Measurements from ENCODE around the gene TTC28.
"Not testable (repeated sequence)": the region's sequence is repeated elsewhere in the genome, so short reads cannot be mapped to it uniquely, and the experiment has no call there.

TTC28 gene

DNA sequence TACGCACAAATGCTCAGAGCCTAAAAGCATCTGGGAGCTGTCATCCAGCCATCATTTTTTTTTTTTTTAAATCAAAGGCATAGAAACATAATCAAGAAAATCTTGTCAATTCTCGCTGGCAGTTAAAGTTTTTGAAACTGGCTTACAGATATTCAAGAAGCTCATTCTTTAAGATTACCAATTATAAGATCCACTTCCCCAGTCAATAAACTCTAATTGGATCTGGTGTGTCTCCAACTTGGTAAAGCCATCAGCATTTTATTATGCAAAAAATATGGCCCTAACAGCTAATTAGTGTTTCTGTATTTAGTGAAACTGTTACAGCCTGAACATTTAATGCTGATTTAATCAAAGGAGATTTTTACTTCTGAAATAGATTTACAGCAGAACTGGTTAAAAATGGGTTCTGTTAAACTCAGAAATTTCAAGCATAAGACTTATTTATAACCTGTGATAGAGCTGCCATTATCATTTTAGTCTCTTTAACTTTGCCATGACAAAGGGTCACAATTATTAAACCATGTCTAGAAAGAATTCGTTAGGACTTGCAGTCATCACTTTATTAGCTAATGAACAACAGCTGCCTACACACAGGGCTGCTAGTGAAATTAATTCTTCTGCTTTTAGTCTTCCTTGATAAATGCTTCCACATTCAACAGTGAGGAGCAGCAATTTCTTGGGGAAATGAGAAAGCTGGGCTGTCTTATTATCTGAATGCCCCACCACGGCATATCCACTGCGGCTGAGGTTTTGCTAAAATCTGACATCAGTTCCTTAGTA, 584.1 kb downstream of the TTC28 start:
- Histone ChIP-seq H3K9me3 (ENCODE audit: low read length) (no peaks in the 10 kb centered on the region), H3K4me1 (ENCODE audit: insufficient read depth, low read length) (no peaks in the 10 kb centered on the region), H3K27ac (ENCODE audit: low read depth, low read length) (no peak overlapping the region), H3K9ac (ENCODE audit: low read length) (no peak overlapping the region), H3K4me3 (ENCODE audit: low read depth in 1 of 2, low read length in 2 of 2) (no peak overlapping the region), H3K36me3 (ENCODE audit: insufficient read depth, low read length) (peaks cover 35% of the 10 kb centered on the region), H3K27me3 (ENCODE audit: control insufficient read depth in 1 of 2, insufficient read depth in 2 of 2, low read length in 2 of 2) (no peaks in the 10 kb centered on the region)

DNA sequence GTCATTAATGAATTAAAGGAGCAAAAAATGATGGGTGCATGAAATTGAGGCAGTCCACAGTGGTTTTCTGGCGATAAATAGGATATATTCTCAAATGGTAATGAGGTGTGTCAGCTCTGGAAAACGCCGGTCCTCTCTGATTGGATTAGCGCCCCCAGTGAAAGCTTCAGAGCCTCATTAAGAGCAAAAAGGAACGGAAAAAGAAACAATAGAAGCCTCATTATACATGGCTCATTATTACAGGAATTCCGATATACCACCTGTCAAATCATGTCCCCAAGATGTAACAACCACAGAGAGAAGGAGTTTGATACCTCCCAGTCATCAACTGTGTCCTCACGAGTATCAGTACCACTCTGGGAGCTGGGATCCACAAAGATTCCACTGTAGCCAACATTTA, 584.9 kb downstream of the TTC28 start:
- no peaks in the 10 kb centered on the region for H3K27me3 ChIP-seq (ENCODE audit: control insufficient read depth in 1 of 2, insufficient read depth in 2 of 2, low read length in 2 of 2)
- H3K36me3 ChIP-seq (ENCODE audit: insufficient read depth, low read length) = peaks cover 35% of the 10 kb centered on the region
- H3K27ac ChIP-seq (ENCODE audit: low read depth, low read length) = no peak overlapping the region
- no peak overlapping the region for H3K9ac ChIP-seq (ENCODE audit: low read length)
- no peak overlapping the region for H3K4me3 ChIP-seq (ENCODE audit: low read depth in 1 of 2, low read length in 2 of 2)
- H3K4me1 ChIP-seq (ENCODE audit: insufficient read depth, low read length) = no peaks in the 10 kb centered on the region
- H3K9me3 ChIP-seq (ENCODE audit: low read length) = no peaks in the 10 kb centered on the region

DNA sequence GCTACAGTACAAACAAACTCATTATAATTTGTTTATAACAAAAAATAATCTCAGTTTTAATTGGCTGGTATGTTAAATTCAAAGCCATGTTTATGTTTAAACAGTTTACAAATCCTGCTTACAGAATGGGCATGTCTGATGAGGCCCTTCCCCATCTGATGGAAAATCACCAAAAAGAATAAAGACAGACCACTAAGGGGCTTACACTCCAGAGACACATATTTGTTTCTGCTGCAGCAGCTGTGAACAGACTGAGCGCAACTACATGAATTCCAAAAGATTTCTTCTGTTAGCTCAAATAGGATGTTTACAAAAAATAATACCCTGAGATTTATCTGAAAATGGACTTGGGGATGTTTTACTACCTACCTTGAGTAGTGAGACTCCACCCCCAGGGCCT, 585.9 kb downstream of the TTC28 start:
- H3K9me3 ChIP-seq (ENCODE audit: low read length) = no peaks in the 10 kb centered on the region
- peaks cover 34% of the 10 kb centered on the region for H3K36me3 ChIP-seq (ENCODE audit: insufficient read depth, low read length)

DNA sequence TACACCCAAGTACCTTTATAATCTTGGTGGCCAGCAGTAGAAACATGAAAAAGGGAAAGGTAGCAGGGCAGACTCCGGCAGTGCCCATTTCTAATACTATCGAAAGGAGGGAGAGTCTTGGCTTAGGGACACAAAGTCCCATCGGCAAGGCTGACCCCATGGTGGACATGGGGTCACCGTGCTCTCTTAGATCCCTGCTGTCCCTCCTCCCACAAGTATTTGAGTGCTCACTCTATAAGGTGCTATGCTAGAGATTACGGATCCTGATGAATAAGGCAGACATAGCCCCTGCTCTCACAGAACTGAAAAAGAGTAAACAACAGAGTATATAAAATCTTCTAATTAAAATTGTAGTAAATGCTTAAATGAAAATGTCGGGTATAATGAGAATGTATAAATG, 588.2 kb downstream of the TTC28 start:
- H3K27me3 ChIP-seq (ENCODE audit: control insufficient read depth in 1 of 2, insufficient read depth in 2 of 2, low read length in 2 of 2) = no peaks in the 10 kb centered on the region
- H3K4me3 ChIP-seq (ENCODE audit: low read depth in 1 of 2, low read length in 2 of 2) = no peak overlapping the region
- H3K4me1 ChIP-seq (ENCODE audit: insufficient read depth, low read length) = no peaks in the 10 kb centered on the region
- H3K36me3 ChIP-seq (ENCODE audit: insufficient read depth, low read length) = peaks cover 27% of the 10 kb centered on the region
- no peaks in the 10 kb centered on the region for H3K9me3 ChIP-seq (ENCODE audit: low read length)
- H3K27ac ChIP-seq (ENCODE audit: low read depth, low read length) = no peak overlapping the region
- H3K9ac ChIP-seq (ENCODE audit: low read length) = no peak overlapping the region

More for the DNA sequence above, 585.9 kb downstream of the TTC28 start:
- Histone ChIP-seq H3K9ac (ENCODE audit: low read length) (no peak overlapping the region), H3K4me3 (ENCODE audit: low read depth in 1 of 2, low read length in 2 of 2) (no peak overlapping the region), H3K27ac (ENCODE audit: low read depth, low read length) (no peak overlapping the region), H3K27me3 (ENCODE audit: control insufficient read depth in 1 of 2, insufficient read depth in 2 of 2, low read length in 2 of 2) (no peaks in the 10 kb centered on the region), H3K4me1 (ENCODE audit: insufficient read depth, low read length) (no peaks in the 10 kb centered on the region)

DNA sequence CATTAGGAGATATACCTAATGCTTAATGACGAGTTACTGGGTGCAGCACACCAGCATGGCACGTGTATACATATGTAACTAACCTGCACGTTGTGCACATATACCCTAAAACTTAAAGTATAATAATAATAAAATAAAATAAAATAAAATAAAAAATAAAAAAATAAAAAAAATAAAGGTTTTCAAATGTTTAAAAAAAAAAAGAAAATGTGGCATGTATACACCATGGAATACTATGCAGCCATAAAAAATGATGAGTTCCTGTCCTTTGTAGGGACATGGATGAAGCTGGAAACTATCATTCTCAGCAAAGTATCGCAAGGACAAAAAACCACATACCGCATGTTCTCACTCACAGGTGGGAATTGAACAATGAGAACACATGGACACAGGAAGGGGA, 590.1 kb downstream of the TTC28 start:
- not testable (repeated sequence) for H3K9me3 ChIP-seq (ENCODE audit: low read length); H3K27me3 ChIP-seq (ENCODE audit: control insufficient read depth in 1 of 2, insufficient read depth in 2 of 2, low read length in 2 of 2); H3K4me3 ChIP-seq (ENCODE audit: low read depth in 1 of 2, low read length in 2 of 2); H3K4me1 ChIP-seq (ENCODE audit: insufficient read depth, low read length); H3K27ac ChIP-seq (ENCODE audit: low read depth, low read length); H3K9ac ChIP-seq (ENCODE audit: low read length)
- H3K36me3 ChIP-seq (ENCODE audit: insufficient read depth, low read length) = peaks cover 15% of the 10 kb centered on the region

DNA sequence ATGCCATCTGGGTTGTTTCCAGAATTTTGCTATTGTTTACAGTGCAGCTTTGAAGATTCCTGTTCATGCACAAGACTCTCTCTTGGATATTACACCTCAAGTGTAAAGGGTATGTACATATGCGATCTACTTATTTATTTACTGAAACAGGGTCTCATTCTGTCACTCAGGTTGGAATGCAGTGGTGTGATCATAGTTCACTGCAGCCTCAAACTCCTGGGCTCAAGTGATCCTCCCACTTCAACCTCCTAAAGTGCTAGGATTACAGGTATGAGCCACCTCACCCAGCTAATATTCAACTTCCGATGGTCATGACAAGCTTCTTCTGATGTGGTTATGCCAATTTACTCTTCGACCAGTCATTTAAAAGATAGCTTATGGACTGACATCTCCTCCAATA, 602.5 kb downstream of the TTC28 start:
- Histone ChIP-seq H3K4me1 (ENCODE audit: insufficient read depth, low read length) (peaks cover 10% of the 10 kb centered on the region), H3K27me3 (ENCODE audit: control insufficient read depth in 1 of 2, insufficient read depth in 2 of 2, low read length in 2 of 2) (no peaks in the 10 kb centered on the region), H3K36me3 (ENCODE audit: insufficient read depth, low read length) (no peaks in the 10 kb centered on the region), H3K27ac (ENCODE audit: low read depth, low read length) (no peak overlapping the region), H3K9me3 (ENCODE audit: low read length) (no peaks in the 10 kb centered on the region), H3K9ac (ENCODE audit: low read length) (no peak overlapping the region), H3K4me3 (ENCODE audit: low read depth in 1 of 2, low read length in 2 of 2) (no peak overlapping the region)

DNA sequence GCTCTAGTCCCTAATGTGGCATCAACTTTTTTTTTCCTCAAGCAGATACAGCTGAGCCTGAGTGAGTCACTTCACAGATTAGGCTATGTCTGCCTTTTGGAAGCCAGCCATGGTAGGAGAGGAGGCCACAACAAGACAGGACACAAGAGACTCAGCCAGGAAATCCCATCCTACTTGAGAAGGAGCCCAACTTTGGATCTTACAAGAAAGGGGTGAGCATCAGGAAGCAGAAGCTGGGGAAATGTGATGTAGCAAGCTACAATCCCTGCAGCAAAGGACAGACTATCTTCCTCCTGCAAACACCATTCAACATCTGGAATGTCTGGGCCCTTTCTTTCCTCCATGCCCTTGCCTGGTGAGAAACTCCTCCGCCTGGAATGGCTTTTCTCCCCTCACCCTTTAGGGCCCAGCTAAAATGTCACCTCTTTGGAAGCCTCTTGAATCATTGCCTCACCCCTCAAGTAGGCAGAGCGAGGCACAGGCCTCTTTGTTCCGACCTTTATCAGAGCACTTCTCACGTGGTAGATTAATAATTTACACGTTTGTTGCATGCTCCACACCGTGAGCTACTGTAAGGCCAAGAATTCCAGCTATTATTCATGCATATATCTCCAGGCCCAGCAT, 604.2 kb downstream of the TTC28 start:
- no peak overlapping the region for H3K4me3 ChIP-seq (ENCODE audit: low read depth in 1 of 2, low read length in 2 of 2)
- no peaks in the 10 kb centered on the region for H3K27me3 ChIP-seq (ENCODE audit: control insufficient read depth in 1 of 2, insufficient read depth in 2 of 2, low read length in 2 of 2)
- peaks cover 10% of the 10 kb centered on the region for H3K4me1 ChIP-seq (ENCODE audit: insufficient read depth, low read length)
- no peaks in the 10 kb centered on the region for H3K36me3 ChIP-seq (ENCODE audit: insufficient read depth, low read length)
- H3K27ac ChIP-seq (ENCODE audit: low read depth, low read length) = no peak overlapping the region
- H3K9ac ChIP-seq (ENCODE audit: low read length) = no peak overlapping the region
- no peaks in the 10 kb centered on the region for H3K9me3 ChIP-seq (ENCODE audit: low read length)

DNA sequence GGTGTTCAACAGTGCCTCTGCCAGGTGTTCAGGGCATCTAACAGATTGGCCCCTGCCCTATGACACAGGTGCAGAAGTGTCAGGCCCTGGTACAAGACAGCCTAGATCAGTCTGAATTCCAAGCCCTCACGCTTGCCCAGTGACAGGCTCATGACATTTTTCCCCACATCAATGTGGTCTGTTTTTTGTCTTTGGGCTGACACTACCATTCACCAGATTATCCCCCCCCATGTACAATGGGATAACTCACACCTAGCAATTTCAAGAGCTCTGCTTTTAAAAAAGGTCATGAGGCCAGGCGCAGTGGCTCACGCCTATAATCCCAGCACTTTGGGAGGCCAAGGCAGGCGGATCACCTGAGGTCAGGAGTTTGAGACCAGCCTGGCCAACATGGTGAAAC, 605.1 kb downstream of the TTC28 start:
- Histone ChIP-seq H3K27ac (ENCODE audit: low read depth, low read length) (no peak overlapping the region), H3K4me3 (ENCODE audit: low read depth in 1 of 2, low read length in 2 of 2) (no peak overlapping the region), H3K27me3 (ENCODE audit: control insufficient read depth in 1 of 2, insufficient read depth in 2 of 2, low read length in 2 of 2) (no peaks in the 10 kb centered on the region), H3K9me3 (ENCODE audit: low read length) (no peaks in the 10 kb centered on the region), H3K9ac (ENCODE audit: low read length) (no peak overlapping the region), H3K36me3 (ENCODE audit: insufficient read depth, low read length) (no peaks in the 10 kb centered on the region), H3K4me1 (ENCODE audit: insufficient read depth, low read length) (peaks cover 10% of the 10 kb centered on the region)

DNA sequence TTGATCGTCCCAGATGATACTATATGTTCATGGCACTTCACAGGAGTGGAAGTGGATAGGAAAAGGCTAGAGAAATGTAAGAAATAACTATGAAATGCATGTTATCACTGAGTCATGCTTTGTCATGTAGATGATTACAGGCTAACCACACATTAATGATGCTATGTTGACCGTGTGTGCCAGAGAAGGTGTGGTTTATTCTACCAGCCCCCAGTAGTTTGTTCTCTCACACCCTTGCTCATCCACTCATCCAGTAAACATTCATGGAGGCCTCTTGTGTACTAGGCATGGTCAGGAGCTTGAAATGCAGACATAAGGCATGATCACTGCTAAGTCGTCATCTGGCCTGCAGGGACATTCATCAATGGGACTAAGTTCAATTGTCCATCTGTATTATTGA, 607.6 kb downstream of the TTC28 start:
- Histone ChIP-seq H3K36me3 (ENCODE audit: insufficient read depth, low read length) (no peaks in the 10 kb centered on the region), H3K27ac (ENCODE audit: low read depth, low read length) (no peak overlapping the region), H3K4me3 (ENCODE audit: low read depth in 1 of 2, low read length in 2 of 2) (no peak overlapping the region), H3K9ac (ENCODE audit: low read length) (no peak overlapping the region), H3K4me1 (ENCODE audit: insufficient read depth, low read length) (peaks cover 10% of the 10 kb centered on the region), H3K9me3 (ENCODE audit: low read length) (no peaks in the 10 kb centered on the region), H3K27me3 (ENCODE audit: control insufficient read depth in 1 of 2, insufficient read depth in 2 of 2, low read length in 2 of 2) (no peaks in the 10 kb centered on the region)

DNA sequence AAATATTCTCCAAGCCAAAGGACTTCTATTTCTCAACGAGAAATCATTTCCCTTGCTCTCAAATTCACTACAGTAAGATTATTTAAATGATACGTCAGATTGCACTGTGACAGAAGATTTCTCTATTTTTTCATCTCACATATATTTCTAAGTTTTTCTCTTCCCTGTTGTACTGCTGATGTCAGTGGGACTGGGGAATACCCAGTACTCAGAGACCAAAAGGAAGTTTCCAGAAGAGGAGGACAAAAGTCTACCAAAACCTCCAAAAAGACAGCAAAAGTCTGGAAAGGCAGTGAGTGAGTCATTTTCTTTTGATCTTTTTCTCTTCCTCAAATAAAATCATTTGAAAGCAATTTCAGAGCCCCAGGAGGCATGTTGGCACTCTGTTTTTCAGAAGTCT, 610.8 kb downstream of the TTC28 start:
- Histone ChIP-seq H3K4me1 (ENCODE audit: insufficient read depth, low read length) (no peaks in the 10 kb centered on the region), H3K36me3 (ENCODE audit: insufficient read depth, low read length) (no peaks in the 10 kb centered on the region), H3K9me3 (ENCODE audit: low read length) (no peaks in the 10 kb centered on the region), H3K27ac (ENCODE audit: low read depth, low read length) (no peak overlapping the region), H3K9ac (ENCODE audit: low read length) (no peak overlapping the region), H3K4me3 (ENCODE audit: low read depth in 1 of 2, low read length in 2 of 2) (no peak overlapping the region), H3K27me3 (ENCODE audit: control insufficient read depth in 1 of 2, insufficient read depth in 2 of 2, low read length in 2 of 2) (no peaks in the 10 kb centered on the region)

DNA sequence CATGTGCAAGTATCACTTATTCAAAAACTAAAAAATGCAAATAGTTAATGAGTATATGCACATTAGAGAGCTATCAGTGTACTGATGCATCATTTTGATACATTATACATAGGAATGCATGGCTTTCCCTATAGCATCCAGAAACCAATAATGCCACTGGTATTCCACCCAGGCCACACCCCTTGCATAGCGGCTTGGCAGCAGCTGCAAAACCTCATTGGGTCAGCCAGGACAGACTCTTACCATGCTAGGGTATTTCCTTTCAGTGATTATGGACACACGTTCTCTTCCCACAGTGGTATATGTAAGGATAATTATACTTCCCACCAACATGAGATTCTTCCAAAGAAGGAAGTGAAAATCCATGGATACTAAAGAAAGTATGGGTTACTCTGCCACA, 614.7 kb downstream of the TTC28 start:
- no peaks in the 10 kb centered on the region for H3K4me1 ChIP-seq (ENCODE audit: insufficient read depth, low read length)
- H3K27ac ChIP-seq (ENCODE audit: low read depth, low read length) = no peak overlapping the region
- no peak overlapping the region for H3K4me3 ChIP-seq (ENCODE audit: low read depth in 1 of 2, low read length in 2 of 2)
- H3K9ac ChIP-seq (ENCODE audit: low read length) = no peak overlapping the region
- H3K36me3 ChIP-seq (ENCODE audit: insufficient read depth, low read length) = no peaks in the 10 kb centered on the region
- no peaks in the 10 kb centered on the region for H3K27me3 ChIP-seq (ENCODE audit: control insufficient read depth in 1 of 2, insufficient read depth in 2 of 2, low read length in 2 of 2)
- no peaks in the 10 kb centered on the region for H3K9me3 ChIP-seq (ENCODE audit: low read length)

DNA sequence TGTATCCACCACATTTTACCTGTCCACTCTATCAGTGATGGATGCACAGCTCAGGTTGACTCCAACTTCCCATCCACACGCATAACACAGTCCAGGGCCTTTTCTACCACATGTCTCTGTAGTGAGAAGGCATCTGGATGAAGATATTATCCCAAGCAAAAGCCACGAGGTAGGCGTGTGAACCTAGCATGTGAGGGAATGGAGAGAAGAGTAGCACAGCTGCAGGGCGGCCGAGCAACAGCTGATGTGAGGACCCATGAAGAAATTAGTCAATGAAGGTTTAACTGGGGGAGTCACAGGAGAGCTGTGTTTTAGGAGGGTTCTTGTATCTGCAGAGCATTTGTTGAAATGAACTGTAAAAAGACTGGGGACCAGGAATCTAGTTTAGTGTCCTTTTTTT, 616.0 kb downstream of the TTC28 start:
- Histone ChIP-seq H3K9me3 (ENCODE audit: low read length) (no peaks in the 10 kb centered on the region), H3K4me1 (ENCODE audit: insufficient read depth, low read length) (no peaks in the 10 kb centered on the region), H3K9ac (ENCODE audit: low read length) (no peak overlapping the region), H3K27ac (ENCODE audit: low read depth, low read length) (no peak overlapping the region), H3K36me3 (ENCODE audit: insufficient read depth, low read length) (no peaks in the 10 kb centered on the region), H3K27me3 (ENCODE audit: control insufficient read depth in 1 of 2, insufficient read depth in 2 of 2, low read length in 2 of 2) (no peaks in the 10 kb centered on the region), H3K4me3 (ENCODE audit: low read depth in 1 of 2, low read length in 2 of 2) (no peak overlapping the region)

Measured in muscle layer of colon (tissue), 2 donors.